Neuronal stem cell (in vitro differentiated cells): ENCODE results near the gene EFCAB11.

ENCODE experiments used
- DNase-seq: peaks from one replicate; pipeline ENCODE4 v3.0.0-alpha.2; 2013; ENCODE audit warnings: low spot score
- H2AFZ ChIP-seq: one replicate; pipeline ENCODE4 v1.6.1; 2013; ENCODE audit warnings: mild to moderate bottlenecking, low read length, inconsistent platforms
- H2AK5ac ChIP-seq: 2 replicates; pipeline ENCODE4 v1.6.1; 2013; ENCODE audit warnings: low read depth, mild to moderate bottlenecking, inconsistent platforms, low read length, moderate library complexity, mixed read lengths
- H2BK120ac ChIP-seq: 2 replicates; pipeline ENCODE4 v1.6.1; 2013; ENCODE audit warnings: low read depth, mild to moderate bottlenecking, inconsistent platforms, low read length, moderate library complexity, mixed read lengths
- H2BK12ac ChIP-seq: one replicate; pipeline ENCODE4 v1.6.1; 2013; ENCODE audit warnings: low read length, inconsistent platforms
- H2BK15ac ChIP-seq: 2 replicates; pipeline ENCODE4 v1.6.1; 2013; ENCODE audit warnings: mild to moderate bottlenecking, low read length, inconsistent platforms, mixed read lengths
- H2BK5ac ChIP-seq: one replicate; pipeline ENCODE4 v1.6.1; 2013; ENCODE audit warnings: inconsistent platforms, mild to moderate bottlenecking, low read length, moderate library complexity
- H3K14ac ChIP-seq: one replicate; pipeline ENCODE4 v1.6.1; 2013; ENCODE audit warnings: low read length, inconsistent platforms
- H3K18ac ChIP-seq: 2 replicates; pipeline ENCODE4 v1.6.1; 2013; ENCODE audit warnings: low read length, inconsistent platforms
- H3K23ac ChIP-seq: 2 replicates; pipeline ENCODE4 v1.6.1; 2013; ENCODE audit warnings: low read depth, mild to moderate bottlenecking, mixed read lengths, low read length, inconsistent platforms; ENCODE audit not compliant: poor library complexity
- H3K27ac ChIP-seq: replicated peaks from 3 replicates; pipeline ENCODE4 v1.5.1; 2013; ENCODE audit warnings: low read length, inconsistent platforms
- H3K27me3 ChIP-seq, 3 experiments: 2 replicates each; pipeline ENCODE4 v1.6.1; 2013; ENCODE audit warnings: low read length in 3 of 3, mild to moderate bottlenecking in 2 of 3, inconsistent platforms in 1 of 3, low read depth in 1 of 3, mixed read lengths in 1 of 3, moderate library complexity in 1 of 3; ENCODE audit not compliant: control insufficient read depth in 3 of 3, insufficient read depth in 3 of 3
- H3K36me3 ChIP-seq, 2 donors: replicated peaks in 1 of 2; 2 replicates each; pipeline ENCODE4 v1.6.1; 2013; ENCODE audit warnings: low read length in 2 of 2; ENCODE audit not compliant: control insufficient read depth in 2 of 2, insufficient read depth in 2 of 2
- H3K4ac ChIP-seq: 2 replicates; pipeline ENCODE4 v1.6.1; 2013; ENCODE audit warnings: inconsistent platforms, mild to moderate bottlenecking, low read length, moderate library complexity
- H3K4me1 ChIP-seq, 2 donors: 1 replicate in 1 of 2; 2 replicates in 1 of 2; pipeline ENCODE4 v1.6.1; 2013; ENCODE audit warnings: low read length in 2 of 2, low read depth in 1 of 2; ENCODE audit not compliant: control insufficient read depth in 2 of 2, insufficient read depth in 1 of 2
- H3K4me2 ChIP-seq: one replicate; pipeline ENCODE4 v1.6.1; 2013; ENCODE audit warnings: mild to moderate bottlenecking, low read length, inconsistent platforms; ENCODE audit not compliant: insufficient read depth, poor library complexity, severe bottlenecking
- H3K4me3 ChIP-seq, 2 donors: 2 replicates each; pipeline ENCODE4 v1.5.1; 2013; ENCODE audit warnings: low read length in 2 of 2, mild to moderate bottlenecking in 2 of 2, inconsistent platforms in 1 of 2, moderate library complexity in 1 of 2
- H3K79me1 ChIP-seq: one replicate; pipeline ENCODE4 v1.6.1; 2013; ENCODE audit warnings: low read depth, mild to moderate bottlenecking, inconsistent platforms, low read length, moderate library complexity
- H3K9ac ChIP-seq: one replicate; pipeline ENCODE4 v1.6.1; 2013; ENCODE audit warnings: mild to moderate bottlenecking, low read depth, low read length, inconsistent platforms; ENCODE audit not compliant: poor library complexity
- H3K9me3 ChIP-seq, 2 donors: replicated peaks in 1 of 2; 2 replicates each; pipeline versions ENCODE3 to v1.6.1; 2013; ENCODE audit warnings: low read length in 2 of 2, mild to moderate bottlenecking in 2 of 2, inconsistent platforms in 1 of 2, low read depth in 1 of 2, mixed read lengths in 1 of 2, moderate library complexity in 1 of 2; ENCODE audit not compliant: control insufficient read depth in 2 of 2, insufficient read depth in 1 of 2
- H4K8ac ChIP-seq: one replicate; pipeline ENCODE4 v1.6.1; 2013; ENCODE audit warnings: low read depth, mild to moderate bottlenecking, inconsistent platforms, low read length, moderate library complexity
- H4K91ac ChIP-seq: one replicate; pipeline ENCODE4 v1.6.1; 2013; ENCODE audit warnings: low read length, low read depth, mild to moderate bottlenecking, inconsistent platforms; ENCODE audit not compliant: poor library complexity
- WGBS, 2 donors: extraction: QIAGEN DNeasy Blood & Tissue Kit; methylation state at CpG; one replicate each; pipeline ENCODE4 v1.1.7; 2013; ENCODE audit warnings: missing lambda C conversion rate in 2 of 2, mixed read lengths in 1 of 2; ENCODE audit not compliant: insufficient read length in 2 of 2, insufficient replicate concordance in 1 of 2; ENCODE audit errors: extremely low coverage in 2 of 2; 5-methylcytosine and 5-hydroxymethylcytosine counted together

Gene EFCAB11

GRCh38 chr14:89797148-89797547 is 157.4 kb downstream of the EFCAB11 start:
- Histone ChIP-seq H3K14ac (no peak overlapping the region), H3K4me3 (no peak overlapping the region), H4K8ac (no peak overlapping the region), H3K4me1 (no peaks in the 10 kb centered on the region), H2AFZ (no peak overlapping the region), H3K79me1 (no peaks in the 10 kb centered on the region), H3K4ac (no peak overlapping the region), H2BK120ac (no peak overlapping the region), H3K4me2 (no peak overlapping the region), H2BK12ac (no peak overlapping the region), H3K9ac (no peak overlapping the region), H3K36me3 (no peaks in the 10 kb centered on the region), H3K18ac (no peak overlapping the region), H2BK15ac (no peak overlapping the region), H3K23ac (no peak overlapping the region), H2BK5ac (no peak overlapping the region), H3K27ac (no peak overlapping the region), H3K9me3 (peaks cover 0 to 1% of the 10 kb centered on the region in 2 donors), H4K91ac (no peak overlapping the region), H2AK5ac (no peak overlapping the region), H3K27me3 (no peaks in the 10 kb centered on the region)
- no CpG with 5 or more reads among the region's 5 CpGs for WGBS, 2 donors
- DNase-seq, result no peak

GRCh38 chr14:89794096-89794495 is 160.4 kb downstream of the EFCAB11 start:
- no peak overlapping the region for H3K14ac ChIP-seq

GRCh38 chr14:89793367-89793716 is 161.2 kb downstream of the EFCAB11 start:
- Histone ChIP-seq H3K9ac (no peak overlapping the region), H3K14ac (no peak overlapping the region), H2AFZ (no peak overlapping the region), H3K4me2 (no peak overlapping the region), H2AK5ac (no peak overlapping the region), H3K23ac (no peak overlapping the region), H3K18ac (no peak overlapping the region), H4K8ac (no peak overlapping the region), H3K36me3 (no peaks in the 10 kb centered on the region), H3K27ac (no peak overlapping the region), H3K4me1 (no peaks in the 10 kb centered on the region), H3K27me3 (no peaks in the 10 kb centered on the region), H3K79me1 (no peaks in the 10 kb centered on the region), H2BK15ac (no peak overlapping the region), H3K4me3 (no peak overlapping the region), H2BK120ac (no peak overlapping the region), H3K4ac (no peak overlapping the region), H3K9me3 (peaks cover 0 to 1% of the 10 kb centered on the region in 2 donors), H4K91ac (no peak overlapping the region), H2BK5ac (no peak overlapping the region), H2BK12ac (no peak overlapping the region)
- no peak for DNase-seq
- no CpG with 5 or more reads among the region's 2 CpGs for WGBS, 2 donors

More at GRCh38 chr14:89794096-89794495, 160.4 kb downstream of the EFCAB11 start:
- Histone ChIP-seq H3K27ac (no peak overlapping the region), H2AK5ac (no peak overlapping the region), H2BK12ac (no peak overlapping the region), H3K4me2 (no peak overlapping the region), H2AFZ (no peak overlapping the region), H3K36me3 (no peaks in the 10 kb centered on the region), H3K9me3 (peaks cover 0 to 1% of the 10 kb centered on the region in 2 donors), H2BK15ac (no peak overlapping the region), H3K4ac (no peak overlapping the region), H4K8ac (no peak overlapping the region), H4K91ac (no peak overlapping the region), H2BK5ac (no peak overlapping the region), H3K18ac (no peak overlapping the region), H3K4me3 (no peak overlapping the region), H3K23ac (no peak overlapping the region), H3K27me3 (no peaks in the 10 kb centered on the region), H3K4me1 (no peaks in the 10 kb centered on the region), H3K9ac (no peak overlapping the region), H3K79me1 (no peaks in the 10 kb centered on the region), H2BK120ac (no peak overlapping the region)
- DNase-seq, result no peak
- WGBS, 2 donors, result no CpG with 5 or more reads among the region's 3 CpGs

- Histone ChIP-seq H4K8ac (no peak overlapping the region), H3K23ac (no peak overlapping the region), H3K9me3 (peaks cover 0 to 1% of the 10 kb centered on the region in 2 donors), H3K14ac (no peak overlapping the region), H4K91ac (no peak overlapping the region), H2BK12ac (no peak overlapping the region), H3K18ac (no peak overlapping the region), H3K9ac (no peak overlapping the region), H3K4me1 (no peaks in the 10 kb centered on the region), H2BK15ac (no peak overlapping the region), H2BK5ac (no peak overlapping the region), H3K4ac (no peak overlapping the region), H3K79me1 (no peaks in the 10 kb centered on the region), H2BK120ac (no peak overlapping the region), H3K4me3 (no peak overlapping the region), H2AK5ac (no peak overlapping the region), H2AFZ (no peak overlapping the region), H3K36me3 (no peaks in the 10 kb centered on the region), H3K4me2 (no peak overlapping the region), H3K27ac (no peak overlapping the region), H3K27me3 (no peaks in the 10 kb centered on the region)
- WGBS, 2 donors, result no CpG with 5 or more reads among the region's 12 CpGs
- no peak for DNase-seq
Observed at GRCh38 chr14:89792489-89793366, 161.8 kb downstream of the EFCAB11 start.
